HUES48 (cell line): ENCODE data around the gene ACAP2.
"Not testable (repeated sequence)": the region's sequence is repeated elsewhere in the genome, so short reads cannot be mapped to it uniquely, and the experiment has no call there.

Experiments
- H3K27ac ChIP-seq: one replicate; pipeline ENCODE4 v1.7.0; 2013; ENCODE audit warnings: low read depth, low read length, inconsistent platforms
- H3K27me3 ChIP-seq: 2 replicates; pipeline ENCODE4 v1.6.1; 2013; ENCODE audit warnings: mild to moderate bottlenecking, low read length; ENCODE audit not compliant: control insufficient read depth, insufficient read depth
- H3K36me3 ChIP-seq: 2 replicates; pipeline ENCODE4 v1.6.1; 2013; ENCODE audit warnings: low read length; ENCODE audit not compliant: control insufficient read depth, insufficient read depth
- H3K4me1 ChIP-seq: 2 replicates; pipeline ENCODE4 v1.6.1; 2013; ENCODE audit warnings: mild to moderate bottlenecking, low read length; ENCODE audit not compliant: control insufficient read depth, insufficient read depth
- H3K4me3 ChIP-seq: 2 replicates; pipeline ENCODE4 v1.5.1; 2013; ENCODE audit warnings: mild to moderate bottlenecking, low read depth, low read length
- H3K9ac ChIP-seq: 2 replicates; pipeline ENCODE4 v1.6.1; 2013; ENCODE audit warnings: mild to moderate bottlenecking, low read depth, low read length, moderate library complexity
- H3K9me3 ChIP-seq: 2 replicates; pipeline ENCODE4 v1.6.1; 2013; ENCODE audit warnings: low read length; ENCODE audit not compliant: control insufficient read depth, insufficient read depth

Gene ACAP2

GRCh38 chr3:195241592-195242355, 201.0 kb downstream of the ACAP2 start:
- peaks cover 3% of the 10 kb centered on the region; the same call in 1 of the 2 replicates for H3K36me3 ChIP-seq
- no peak overlapping the region for H3K27ac ChIP-seq
- no peaks in the 10 kb centered on the region for H3K27me3 ChIP-seq
- no peak overlapping the region for H3K4me3 ChIP-seq
- H3K9me3 ChIP-seq, result no peaks in the 10 kb centered on the region
- peaks cover 4% of the 10 kb centered on the region; the same call in 1 of the 2 replicates for H3K4me1 ChIP-seq
- H3K9ac ChIP-seq, result no peak overlapping the region

GRCh38 chr3:195240939-195241338, 201.9 kb downstream of the ACAP2 start:
- Histone ChIP-seq H3K36me3 (peaks cover under 1% of the 10 kb centered on the region; the same call in 1 of the 2 replicates), H3K27ac (no peak overlapping the region), H3K4me3 (no peak overlapping the region), H3K9me3 (no peaks in the 10 kb centered on the region), H3K27me3 (no peaks in the 10 kb centered on the region), H3K4me1 (peaks cover 4% of the 10 kb centered on the region; the same call in 1 of the 2 replicates), H3K9ac (no peak overlapping the region)

GRCh38 chr3:195240171-195240701, 202.6 kb downstream of the ACAP2 start:
- Histone ChIP-seq H3K9me3 (no peaks in the 10 kb centered on the region), H3K4me1 (peaks cover 4% of the 10 kb centered on the region; the same call in 1 of the 2 replicates), H3K36me3 (no peaks in the 10 kb centered on the region), H3K27me3 (no peaks in the 10 kb centered on the region), H3K27ac (no peak overlapping the region), H3K9ac (no peak overlapping the region), H3K4me3 (no peak overlapping the region)

GRCh38 chr3:195239121-195239520, 203.7 kb downstream of the ACAP2 start:
- Histone ChIP-seq H3K4me1 (peaks cover 4% of the 10 kb centered on the region; the same call in 1 of the 2 replicates), H3K9ac (no peak overlapping the region), H3K9me3 (no peaks in the 10 kb centered on the region), H3K36me3 (0 out of 2 replicates have a peak, but pooled peaks cover 3% of the 10 kb centered on the region), H3K27me3 (no peaks in the 10 kb centered on the region), H3K4me3 (no peak overlapping the region), H3K27ac (no peak overlapping the region)

GRCh38 chr3:195238586-195239118, 204.2 kb downstream of the ACAP2 start:
- no peaks in the 10 kb centered on the region for H3K9me3 ChIP-seq
- no peak overlapping the region for H3K27ac ChIP-seq
- H3K36me3 ChIP-seq, result 0 out of 2 replicates have a peak, but pooled peaks cover 3% of the 10 kb centered on the region
- no peak overlapping the region for H3K9ac ChIP-seq
- no peak overlapping the region for H3K4me3 ChIP-seq
- no peaks in the 10 kb centered on the region for H3K27me3 ChIP-seq
- H3K4me1 ChIP-seq, result peaks cover 4% of the 10 kb centered on the region; the same call in 1 of the 2 replicates

- H3K36me3 ChIP-seq, result 0 out of 2 replicates have a peak, but pooled peaks cover 3% of the 10 kb centered on the region
- no peaks in the 10 kb centered on the region for H3K9me3 ChIP-seq
- no peak overlapping the region for H3K4me3 ChIP-seq
- peaks cover 4% of the 10 kb centered on the region; the same call in 1 of the 2 replicates for H3K4me1 ChIP-seq
- H3K27me3 ChIP-seq, result no peaks in the 10 kb centered on the region
- H3K9ac ChIP-seq, result no peak overlapping the region
- H3K27ac ChIP-seq, result no peak overlapping the region
Measured at GRCh38 chr3:195238081-195238571, 204.7 kb downstream of the ACAP2 start.

GRCh38 chr3:195236801-195237570, 205.8 kb downstream of the ACAP2 start:
- no peak overlapping the region for H3K9ac ChIP-seq
- H3K4me3 ChIP-seq, result no peak overlapping the region
- H3K27me3 ChIP-seq, result no peaks in the 10 kb centered on the region

GRCh38 chr3:195236076-195236798, 206.6 kb downstream of the ACAP2 start:
- no peaks in the 10 kb centered on the region for H3K27me3 ChIP-seq
- H3K9me3 ChIP-seq, result no peaks in the 10 kb centered on the region
- no peak overlapping the region for H3K27ac ChIP-seq
- H3K4me1 ChIP-seq, result peaks cover 4% of the 10 kb centered on the region; the same call in 1 of the 2 replicates
- H3K36me3 ChIP-seq, result 0 out of 2 replicates have a peak, but pooled peaks cover 3% of the 10 kb centered on the region
- H3K4me3 ChIP-seq, result no peak overlapping the region
- no peak overlapping the region for H3K9ac ChIP-seq

More at GRCh38 chr3:195236801-195237570, 205.8 kb downstream of the ACAP2 start:
- H3K4me1 ChIP-seq, result peaks cover 4% of the 10 kb centered on the region; the same call in 1 of the 2 replicates
- H3K36me3 ChIP-seq, result 0 out of 2 replicates have a peak, but pooled peaks cover 3% of the 10 kb centered on the region
- no peaks in the 10 kb centered on the region for H3K9me3 ChIP-seq
- H3K27ac ChIP-seq, result no peak overlapping the region

- no peaks in the 10 kb centered on the region for H3K9me3 ChIP-seq
- no peak overlapping the region for H3K4me3 ChIP-seq
- H3K9ac ChIP-seq, result no peak overlapping the region
- H3K36me3 ChIP-seq, result peaks cover 18% of the 10 kb centered on the region
- no peak overlapping the region for H3K27ac ChIP-seq
- H3K4me1 ChIP-seq, result no peaks in the 10 kb centered on the region
- no peaks in the 10 kb centered on the region for H3K27me3 ChIP-seq
Measured at GRCh38 chr3:195230244-195230643, 212.6 kb downstream of the ACAP2 start.

GRCh38 chr3:195228886-195229285, 213.9 kb downstream of the ACAP2 start:
- H3K9me3 ChIP-seq, H3K27me3 ChIP-seq, H3K9ac ChIP-seq, H3K4me3 ChIP-seq, H3K27ac ChIP-seq: not testable (repeated sequence)
- Histone ChIP-seq H3K4me1 (peaks cover 11% of the 10 kb centered on the region), H3K36me3 (peaks cover 18% of the 10 kb centered on the region)
